Neural cell (in vitro differentiated cells): ENCODE measurements around the gene NCKAP5L. TPM values are rescaled to one million over a fixed set of nuclear protein-coding genes. Genes with fewer than 3 reads are reported as not detected.

Experiments
- H2AFZ ChIP-seq: fragments of 200-600, 300-800 bp; sonication (generic), shearing (Covaris generic); 2 replicates; pipeline ENCODE4 v1.6.0; 2014; ENCODE audit warnings: low read depth, mild to moderate bottlenecking, antibody characterized with exemption, low read length, moderate library complexity
- H3F3A ChIP-seq: fragments of 200-600 bp; shearing (Covaris generic); 2 replicates; pipeline ENCODE4 v1.6.1; 2016; ENCODE audit warnings: mild to moderate bottlenecking, moderate library complexity, mixed read lengths, antibody characterized with exemption, low read length; ENCODE audit not compliant: insufficient read depth, poor library complexity, severe bottlenecking
- H3K27ac ChIP-seq: fragments of 200-600, 300-800 bp; sonication (generic), shearing (Covaris generic); 2 replicates; pipeline ENCODE4 v1.5.1; 2014; ENCODE audit warnings: mild to moderate bottlenecking, low read length, moderate library complexity
- H3K27me3 ChIP-seq: fragments of 300-800, 200-600 bp; sonication (generic), shearing (Covaris generic); 2 replicates; pipeline ENCODE4 v1.6.0; 2014; ENCODE audit warnings: mild to moderate bottlenecking, low read depth, low read length, moderate library complexity; ENCODE audit not compliant: insufficient read depth
- H3K36me3 ChIP-seq: fragments of 300-800, 200-600 bp; sonication (generic), shearing (Covaris generic); 2 replicates; pipeline ENCODE4 v1.5.1; 2014; ENCODE audit warnings: mild to moderate bottlenecking, antibody characterized with exemption, low read length, moderate library complexity; ENCODE audit not compliant: insufficient read depth
- H3K4me2 ChIP-seq: fragments of 300-800, 200-600 bp; sonication (generic), shearing (Covaris generic); 2 replicates; pipeline ENCODE4 v1.6.0; 2014; ENCODE audit warnings: mild to moderate bottlenecking, low read length
- H3K4me3 ChIP-seq: fragments of 300-800, 200-600 bp; sonication (generic), shearing (Covaris generic); 2 replicates; pipeline ENCODE4 v1.5.1; 2014; ENCODE audit warnings: mild to moderate bottlenecking, low read length, moderate library complexity
- H3K79me2 ChIP-seq: fragments of 200-600 bp; shearing (Covaris generic); replicated peaks from 2 replicates; pipeline ENCODE4 v1.6.0; 2014; ENCODE audit warnings: mild to moderate bottlenecking, low read length, moderate library complexity; ENCODE audit not compliant: insufficient read depth
- H3K9ac ChIP-seq: fragments of 300-800, 200-600 bp; sonication (generic), shearing (Covaris generic); 2 replicates; pipeline ENCODE4 v1.6.1; 2016; ENCODE audit warnings: mild to moderate bottlenecking, low read length, mixed read lengths
- H3K9me2 ChIP-seq: fragments of 200-600 bp; shearing (Covaris generic); 2 replicates; pipeline ENCODE4 v1.6.1; 2016; ENCODE audit warnings: mild to moderate bottlenecking, low read length, mixed read lengths; ENCODE audit not compliant: insufficient read depth
- H3K9me3 ChIP-seq: fragments of 200-600, 300-800 bp; sonication (generic), shearing (Covaris generic); 2 replicates; pipeline ENCODE4 v1.6.1; 2016; ENCODE audit warnings: mild to moderate bottlenecking, mixed run types, low read length, moderate library complexity, mixed read lengths
- H4K20me1 ChIP-seq: fragments of 200-600 bp; shearing (Covaris generic); 2 replicates; pipeline ENCODE4 v1.6.1; 2016; ENCODE audit warnings: mild to moderate bottlenecking, mixed run types; ENCODE audit not compliant: insufficient read depth
- EP300 ChIP-seq: fragments of 450-650 bp; conservative IDR thresholded peaks from 2 replicates; pipeline ENCODE4 v1.6.1; 2014; ENCODE audit warnings: antibody characterized with exemption, mild to moderate bottlenecking, moderate library complexity; ENCODE audit not compliant: poor library complexity, severe bottlenecking
- EZH2 ChIP-seq: fragments of 200-600, 300-800 bp; shearing (Covaris generic), sonication (generic); IDR thresholded peaks from 2 replicates; pipeline ENCODE4 v1.6.1; 2014; ENCODE audit warnings: antibody characterized with exemption, low read length, borderline replicate concordance, mild to moderate bottlenecking; ENCODE audit not compliant: insufficient read depth, poor library complexity, severe bottlenecking
- MXI1 ChIP-seq: fragments of 450-650 bp; conservative IDR thresholded peaks from 2 replicates; pipeline ENCODE4 v1.6.1; 2014; ENCODE audit warnings: antibody characterized with exemption, mild to moderate bottlenecking; ENCODE audit not compliant: poor library complexity, severe bottlenecking
- POLR2AphosphoS5 ChIP-seq: IDR thresholded peaks from 2 replicates; pipeline ENCODE4 v1.6.1; 2012
- RAD21 ChIP-seq: fragments of 450-650 bp; conservative IDR thresholded peaks from 2 replicates; pipeline ENCODE4 v1.6.1; 2014; ENCODE audit warnings: antibody characterized with exemption, mild to moderate bottlenecking, moderate library complexity
- REST ChIP-seq: IDR thresholded peaks from 2 replicates; pipeline ENCODE4 v1.6.1; 2012; ENCODE audit warnings: borderline replicate concordance
- SMC3 ChIP-seq: fragments of 450-650 bp; conservative IDR thresholded peaks from 2 replicates; pipeline ENCODE4 v1.6.1; 2014; ENCODE audit warnings: antibody characterized with exemption, mild to moderate bottlenecking, moderate library complexity; ENCODE audit not compliant: poor library complexity
- TAF1 ChIP-seq: IDR thresholded peaks from 2 replicates; pipeline ENCODE4 v1.6.1; 2012; ENCODE audit warnings: low read depth
- polyA plus RNA-seq: library from polyadenylated mRNA; depleted of rRNA; stranded (reverse); fragments of >200 nt; gene quantifications from 2 replicates; pipeline ENCODE4 v1.2.3, GENCODE V29; 2014
- TF ChIP-seq, protein P1 (sequence below): fragments of 450-650 bp; IDR thresholded peaks from 2 replicates; pipeline ENCODE4 v1.5.1; 2014; ENCODE audit warnings: antibody characterized with exemption, mild to moderate bottlenecking, moderate library complexity; ENCODE audit not compliant: poor library complexity, severe bottlenecking

NCKAP5L gene
- polyA plus RNA-seq, 1 donor from 2014 or later = 6.2 TPM

- Histone ChIP-seq H3K9me2 (no peaks in the 10 kb centered on the region), H3K27me3 (no peaks in the 10 kb centered on the region), H3K27ac (no peak overlapping the region), H3K4me3 (no peak overlapping the region), H3K36me3 (no peaks in the 10 kb centered on the region), H2AFZ (no peak overlapping the region), H4K20me1 (no peaks in the 10 kb centered on the region), H3K4me2 (no peak overlapping the region), H3K9me3 (no peaks in the 10 kb centered on the region), H3K79me2 (no peaks in the 10 kb centered on the region), H3F3A (no peaks in the 10 kb centered on the region), H3K9ac (no peak overlapping the region)
- TF ChIP-seq MXI1 (no peak), SMC3 (no peak), TAF1 (no peak), EZH2 (no peak), EP300 (no peak), RAD21 (no peak), POLR2AphosphoS5 (no peak), REST (no peak)
- TF ChIP-seq, protein P1, sequence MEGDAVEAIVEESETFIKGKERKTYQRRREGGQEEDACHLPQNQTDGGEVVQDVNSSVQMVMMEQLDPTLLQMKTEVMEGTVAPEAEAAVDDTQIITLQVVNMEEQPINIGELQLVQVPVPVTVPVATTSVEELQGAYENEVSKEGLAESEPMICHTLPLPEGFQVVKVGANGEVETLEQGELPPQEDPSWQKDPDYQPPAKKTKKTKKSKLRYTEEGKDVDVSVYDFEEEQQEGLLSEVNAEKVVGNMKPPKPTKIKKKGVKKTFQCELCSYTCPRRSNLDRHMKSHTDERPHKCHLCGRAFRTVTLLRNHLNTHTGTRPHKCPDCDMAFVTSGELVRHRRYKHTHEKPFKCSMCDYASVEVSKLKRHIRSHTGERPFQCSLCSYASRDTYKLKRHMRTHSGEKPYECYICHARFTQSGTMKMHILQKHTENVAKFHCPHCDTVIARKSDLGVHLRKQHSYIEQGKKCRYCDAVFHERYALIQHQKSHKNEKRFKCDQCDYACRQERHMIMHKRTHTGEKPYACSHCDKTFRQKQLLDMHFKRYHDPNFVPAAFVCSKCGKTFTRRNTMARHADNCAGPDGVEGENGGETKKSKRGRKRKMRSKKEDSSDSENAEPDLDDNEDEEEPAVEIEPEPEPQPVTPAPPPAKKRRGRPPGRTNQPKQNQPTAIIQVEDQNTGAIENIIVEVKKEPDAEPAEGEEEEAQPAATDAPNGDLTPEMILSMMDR = no peak
Measured at GRCh38 chr12:49867570-49868341, 39.5 kb upstream of the NCKAP5L start.

GRCh38 chr12:49866859-49867569 is 38.8 kb upstream of the NCKAP5L start:
- Histone ChIP-seq H3K27ac (no peak overlapping the region), H3K9me2 (no peaks in the 10 kb centered on the region), H3F3A (no peaks in the 10 kb centered on the region), H3K27me3 (no peaks in the 10 kb centered on the region), H2AFZ (no peak overlapping the region), H3K79me2 (no peaks in the 10 kb centered on the region), H3K9me3 (no peaks in the 10 kb centered on the region), H3K9ac (no peak overlapping the region), H3K36me3 (no peaks in the 10 kb centered on the region), H4K20me1 (no peaks in the 10 kb centered on the region), H3K4me3 (no peak overlapping the region), H3K4me2 (no peak overlapping the region)
- TF ChIP-seq MXI1 (no peak), TAF1 (no peak), REST (no peak), RAD21 (peak; percentile 92), POLR2AphosphoS5 (no peak), EZH2 (no peak), EP300 (no peak), SMC3 (peak; percentile 90)
- TF ChIP-seq, protein P1 = peak; percentile 96
